ENCODE data around the gene PHACTR3.
"Not testable (repeated sequence)": the region's sequence is repeated elsewhere in the genome, so short reads cannot be mapped to it uniquely, and the experiment has no call there.

The PHACTR3 gene

DNA sequence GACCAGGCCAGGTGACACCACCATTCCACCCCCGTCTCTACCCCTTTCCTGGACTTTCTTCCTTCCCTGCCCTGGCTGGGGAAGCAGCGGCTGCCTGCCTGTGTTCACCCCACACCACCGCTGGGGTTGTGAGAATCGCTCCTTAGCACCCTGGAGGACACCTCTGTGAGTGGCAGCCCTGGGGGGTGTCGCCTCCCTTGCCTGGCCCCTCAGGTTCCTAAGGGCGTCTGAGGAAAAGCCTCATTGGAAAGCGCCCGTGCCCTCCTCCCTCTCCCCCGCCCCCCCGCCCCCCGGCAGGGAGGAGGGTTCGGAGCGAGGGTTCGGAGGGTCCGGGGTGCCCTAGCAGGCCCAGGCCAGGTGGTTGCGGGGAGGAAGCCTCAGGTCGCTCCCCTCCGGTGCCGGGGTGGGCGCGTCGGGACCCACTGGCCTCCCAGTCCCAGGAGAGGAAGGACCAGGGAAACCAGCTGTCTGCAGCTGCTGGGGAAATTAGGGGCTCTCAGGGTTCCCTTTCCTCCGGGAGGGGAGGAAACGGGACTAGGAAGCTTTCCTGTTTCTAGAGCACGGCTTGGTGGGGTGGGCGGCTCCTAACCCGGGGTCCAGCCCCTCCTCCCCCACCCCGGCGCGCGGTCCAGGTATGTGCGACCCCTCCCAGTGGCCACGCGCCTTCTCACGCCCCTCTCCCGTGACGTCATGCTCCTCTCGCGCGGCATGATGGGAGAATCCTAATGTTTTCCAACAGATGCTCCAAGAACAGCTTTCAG lies at the start of gene PHACTR3:
PHACTR3 (plus strand) TSS at position 760 of the 761 bp plus-strand sequence. CDS start 475 bp downstream, outside the sequence.
- no peak for FAIRE-seq

DNA sequence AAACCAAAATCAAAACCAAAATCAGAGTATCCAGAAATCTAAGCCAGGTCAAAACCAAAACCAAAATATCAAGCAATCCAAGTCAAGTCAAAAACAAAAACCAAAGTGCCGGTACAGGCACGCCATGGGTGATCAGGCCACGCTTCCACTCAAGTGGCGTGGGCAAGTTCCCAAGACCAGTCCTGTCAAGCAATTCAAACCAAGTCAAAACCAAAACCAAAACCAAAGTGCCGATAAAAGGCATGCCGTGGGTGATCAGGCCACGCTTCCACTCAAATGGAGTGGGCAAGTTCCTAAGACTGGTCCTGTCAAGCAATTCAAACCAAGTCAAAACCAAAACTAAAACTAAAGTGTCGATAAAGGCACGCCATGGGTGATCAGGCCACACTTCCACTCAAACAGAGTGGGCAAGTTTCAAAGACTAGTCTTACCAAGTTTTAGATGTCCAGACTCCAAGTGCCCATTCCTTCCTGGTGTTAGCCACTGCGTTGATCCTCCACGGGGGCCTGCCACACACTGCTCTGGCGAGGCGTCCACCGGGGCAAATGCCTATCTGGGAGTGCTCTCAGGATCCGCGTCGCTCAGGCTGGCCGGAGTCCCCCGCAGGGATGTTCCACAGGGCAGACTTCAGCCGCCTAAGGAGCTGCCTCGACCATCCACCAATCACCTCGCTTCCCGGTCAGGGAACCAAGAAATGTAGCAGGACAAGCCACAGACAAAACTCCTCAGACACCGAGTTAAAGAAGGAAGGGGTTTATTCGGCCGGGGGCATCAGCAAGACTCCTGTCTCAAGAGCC lies 46.4 kb upstream of the PHACTR3 start:
- not testable (repeated sequence) for FAIRE-seq

GRCh38 chr20:59559024-59559817 lies 45.1 kb upstream of the PHACTR3 start:
- no peak for FAIRE-seq

GRCh38 chr20:59559863-59560262 lies 44.5 kb upstream of the PHACTR3 start:
- no peak for FAIRE-seq

DNA sequence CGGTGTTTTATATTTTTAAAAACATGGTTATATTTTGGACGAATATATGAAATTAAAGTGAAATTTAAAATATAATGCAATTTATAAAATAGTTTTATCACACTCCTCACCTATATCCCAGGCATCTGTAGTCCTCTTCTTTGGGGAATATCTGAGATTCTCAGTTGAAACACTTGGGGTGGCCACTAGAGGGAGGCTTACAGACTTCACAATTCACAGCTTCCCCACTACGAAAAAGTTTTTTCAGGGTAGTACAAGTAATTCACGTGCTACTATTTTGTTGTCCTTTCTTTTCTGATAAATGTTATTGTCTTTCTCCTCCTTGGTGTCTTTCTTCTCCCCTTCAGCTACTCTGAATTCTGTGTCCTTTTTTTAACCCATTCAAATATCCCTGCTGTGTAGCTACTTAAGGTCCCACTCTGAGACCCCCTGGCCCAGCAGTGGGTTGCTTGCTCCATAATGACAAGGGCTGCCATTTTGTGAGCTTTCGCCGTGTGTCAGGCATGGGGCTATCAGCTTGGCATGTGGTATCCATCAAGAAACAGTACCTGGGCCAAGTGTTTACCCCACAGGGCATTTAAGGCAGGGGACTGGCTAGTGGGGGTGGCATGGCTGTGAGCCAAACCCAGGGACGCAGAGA lies 43.6 kb upstream of the PHACTR3 start:
- peak; percentile 78 for FAIRE-seq

- FAIRE-seq, result no peak
These were observed 43.1 kb upstream of the PHACTR3 start for GRCh38 chr20:59561228-59561605.

DNA sequence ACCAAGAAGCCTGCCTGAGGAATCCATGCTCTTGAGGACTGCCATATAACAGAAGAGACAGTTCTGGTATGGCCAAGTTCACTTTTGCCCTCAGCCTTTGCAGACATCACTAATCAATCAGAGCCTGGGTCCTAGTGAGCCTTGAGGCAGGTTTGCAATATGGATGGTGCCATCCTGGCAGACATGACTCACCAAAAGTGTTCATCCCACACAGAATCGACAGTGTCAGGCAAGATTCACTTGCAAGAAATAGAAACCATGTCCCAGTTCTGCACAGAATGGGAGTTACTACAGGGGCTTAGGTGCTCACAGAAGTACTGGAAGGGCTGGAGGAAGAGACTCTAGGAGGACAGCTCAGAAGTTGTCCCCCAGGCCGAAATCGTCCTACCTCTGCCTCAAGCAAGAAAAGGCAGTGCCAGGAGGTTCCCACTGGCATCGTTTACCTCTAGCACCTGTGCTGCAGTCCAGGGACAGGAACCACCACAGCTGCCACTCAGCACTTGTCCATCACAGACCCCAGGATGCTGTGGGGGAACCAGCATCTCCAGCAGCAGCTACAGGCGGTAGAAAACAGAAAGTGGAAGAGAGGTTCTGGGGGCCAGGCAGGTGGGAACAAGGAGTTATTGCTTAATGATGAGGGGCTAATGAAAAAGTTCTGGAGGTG lies 42.6 kb upstream of the PHACTR3 start:
- no peak for FAIRE-seq

DNA sequence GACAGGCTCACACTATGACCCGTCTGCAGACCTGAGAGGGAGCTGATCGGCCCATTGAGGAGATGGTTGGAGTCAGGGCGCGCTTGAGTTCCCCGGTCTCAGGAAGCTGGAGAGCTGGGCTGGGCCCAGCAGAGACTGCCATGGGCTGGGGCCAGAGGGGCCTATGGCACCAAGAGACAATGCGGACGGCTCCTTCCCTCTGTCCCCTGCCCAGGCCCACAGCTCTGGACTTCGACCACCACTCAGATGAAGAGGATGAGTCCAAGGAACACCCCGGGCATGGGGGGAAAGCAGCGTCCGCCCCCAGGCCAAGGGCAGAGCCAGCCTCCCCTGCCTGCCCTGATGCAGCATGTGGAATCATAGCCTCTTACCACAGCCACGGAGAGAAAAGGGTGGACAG lies 40.2 kb upstream of the PHACTR3 start:
- FAIRE-seq, result no peak

DNA sequence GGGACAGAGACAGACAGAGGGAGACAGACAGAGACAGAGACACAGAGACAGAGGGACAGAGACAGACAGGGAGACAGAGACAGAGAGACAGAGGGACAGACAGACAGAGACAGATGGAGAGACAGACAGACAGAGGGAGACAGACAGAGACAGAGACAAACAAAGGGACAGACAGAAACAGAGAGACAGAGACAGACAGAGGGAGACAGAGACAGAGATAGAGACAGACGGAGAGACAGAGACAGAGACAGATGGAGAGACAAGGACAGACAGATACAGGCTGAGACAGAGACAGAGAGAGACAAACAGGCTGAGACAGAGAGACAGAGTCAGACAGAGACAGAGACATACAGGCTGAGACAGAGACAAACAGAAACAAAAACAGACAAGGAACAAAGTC lies 39.4 kb upstream of the PHACTR3 start:
- FAIRE-seq, result no peak

GRCh38 chr20:59565768-59566461 lies 38.4 kb upstream of the PHACTR3 start:
- FAIRE-seq, result no peak

GRCh38 chr20:59566631-59567524 lies 37.5 kb upstream of the PHACTR3 start:
- no peak for FAIRE-seq

DNA sequence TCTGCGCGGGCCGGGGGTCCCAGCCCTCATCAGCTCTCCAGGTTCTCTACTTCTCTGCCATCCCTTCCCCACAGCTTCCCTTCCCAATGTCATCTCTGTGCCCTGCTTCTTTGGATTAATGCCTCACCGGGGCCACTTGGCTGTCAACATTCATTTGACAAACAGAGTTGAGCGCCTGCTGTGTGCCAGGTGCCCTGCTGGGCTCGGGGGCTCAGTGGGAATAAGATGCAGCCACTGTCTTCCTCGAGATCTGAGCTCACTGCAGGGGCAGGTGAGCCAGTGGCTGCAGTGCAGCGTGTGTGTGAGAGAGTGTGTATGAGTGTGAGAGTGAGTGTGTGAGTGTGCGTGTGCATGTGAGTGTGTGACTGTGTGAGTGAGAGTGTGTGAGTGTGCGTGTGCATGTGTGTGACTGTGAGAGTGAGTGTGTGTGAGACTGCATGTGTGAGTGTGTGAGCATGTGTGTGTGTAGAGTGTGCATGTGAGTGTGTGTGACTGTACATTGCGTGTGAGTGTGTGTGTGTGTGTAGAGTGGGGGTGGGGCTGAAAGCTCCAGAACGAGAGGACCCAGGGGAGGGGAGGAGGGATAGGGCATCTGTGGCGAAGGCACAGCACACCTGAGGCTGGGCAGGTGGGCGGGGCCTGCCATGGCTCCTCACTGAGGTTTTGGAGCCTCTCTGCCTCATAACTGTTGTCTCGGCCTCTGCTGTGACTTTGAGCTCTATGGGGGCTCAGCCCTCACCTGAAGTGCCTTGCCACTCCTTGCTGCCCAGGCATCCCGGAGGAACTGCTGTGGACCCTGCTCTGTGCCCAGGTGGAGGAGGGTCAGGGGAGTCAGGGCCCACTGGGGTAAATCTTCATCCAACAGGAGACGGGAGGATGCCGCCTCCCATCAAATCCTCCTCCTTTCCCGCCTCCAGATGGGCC lies 36.5 kb upstream of the PHACTR3 start:
- FAIRE-seq, result no peak

- no peak for FAIRE-seq
These were observed 35.8 kb upstream of the PHACTR3 start for GRCh38 chr20:59568509-59569024.

DNA sequence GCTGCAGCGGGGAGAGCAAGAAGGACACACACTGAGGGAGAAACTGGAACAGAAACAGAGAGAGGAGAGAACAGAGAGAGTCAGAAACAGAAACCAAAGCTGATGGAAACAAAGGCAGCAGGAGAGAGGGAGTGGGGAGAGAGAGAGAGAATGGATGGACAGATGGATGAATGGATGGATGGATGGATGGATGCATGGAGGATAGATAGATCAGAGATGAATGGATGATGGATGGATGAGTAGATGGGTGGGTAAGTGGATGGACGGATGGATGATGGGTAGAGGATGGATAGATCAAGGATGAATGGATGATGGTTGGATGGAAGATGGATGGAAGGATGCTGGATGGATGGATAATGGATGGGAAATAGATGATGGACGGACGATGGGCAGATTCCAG lies 35.0 kb upstream of the PHACTR3 start:
- FAIRE-seq, result no peak

DNA sequence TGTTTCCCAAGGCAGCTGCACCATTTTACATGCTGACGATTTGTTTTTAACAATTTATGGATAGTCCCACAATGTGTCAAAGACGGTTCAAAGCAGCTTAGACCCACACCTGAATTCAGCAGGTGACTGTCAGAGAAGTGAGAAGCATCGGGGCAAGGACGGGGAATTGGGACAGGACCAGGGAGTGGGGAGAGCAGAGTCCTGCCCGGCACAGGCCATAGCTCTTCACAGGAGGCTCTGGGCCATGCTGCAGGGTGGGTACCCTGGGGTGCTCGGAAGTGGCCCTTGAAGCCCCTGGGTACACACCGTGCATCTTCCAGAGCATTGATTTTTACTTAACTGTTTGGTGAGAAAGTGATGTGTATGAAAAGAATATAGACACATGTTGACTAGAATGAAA lies 33.2 kb upstream of the PHACTR3 start:
- no peak for FAIRE-seq

DNA sequence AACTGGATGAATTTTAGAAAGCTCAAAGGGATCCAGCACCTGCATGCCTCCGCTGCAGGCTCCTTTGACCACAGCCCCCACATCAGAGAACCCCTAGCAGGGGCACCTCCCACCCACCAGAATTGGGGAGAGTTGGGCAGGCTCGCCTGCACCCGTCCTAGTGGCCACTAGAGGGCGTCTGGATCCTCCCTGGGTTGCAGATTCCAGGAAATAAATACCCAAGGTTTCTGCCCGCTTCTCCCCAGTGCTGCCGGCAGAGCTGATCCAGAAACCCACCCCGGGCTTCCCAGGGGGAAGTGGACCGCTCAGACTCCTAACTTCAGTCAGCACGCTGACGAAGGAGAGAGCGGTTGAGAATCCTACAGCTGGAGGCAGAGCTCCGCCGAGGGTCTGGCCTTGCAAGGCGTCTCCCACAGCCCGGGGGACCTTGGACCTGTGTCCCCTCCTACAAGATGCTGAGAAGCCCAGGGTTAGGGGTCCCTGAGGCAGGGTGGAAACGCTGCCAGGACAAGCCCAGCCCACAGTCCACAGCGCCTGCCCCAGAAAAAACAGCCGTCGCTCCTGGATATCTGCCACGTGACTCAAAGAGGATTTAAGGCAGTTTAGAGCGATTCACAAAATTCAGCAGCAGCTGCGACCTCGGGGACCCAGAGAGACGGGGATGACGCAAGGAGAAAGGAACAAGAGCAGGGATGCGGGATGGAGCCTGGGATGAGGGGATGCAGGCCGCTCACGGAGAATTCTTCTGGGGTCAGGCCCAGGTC lies 32.6 kb upstream of the PHACTR3 start:
- no peak for FAIRE-seq

DNA sequence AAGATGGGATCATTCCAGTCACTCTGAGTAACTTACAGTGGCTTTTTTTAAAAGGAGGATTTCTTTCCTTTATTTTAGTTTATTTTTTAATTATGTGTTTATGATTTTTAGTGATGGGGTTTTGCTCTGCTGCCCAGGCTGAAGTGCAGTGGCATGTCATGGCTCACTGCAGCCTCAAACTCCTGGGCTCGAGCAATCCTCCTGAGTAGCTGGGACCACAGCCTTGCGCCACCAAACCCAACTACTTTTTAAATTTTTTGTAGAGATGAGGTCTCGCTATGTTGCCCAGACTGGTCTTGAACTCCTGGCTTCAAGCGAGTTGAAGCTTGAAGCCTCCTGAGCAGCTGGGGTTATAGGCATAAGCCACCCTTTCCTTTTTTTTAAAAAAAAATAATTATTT lies 31.8 kb upstream of the PHACTR3 start:
- FAIRE-seq, result no peak

DNA sequence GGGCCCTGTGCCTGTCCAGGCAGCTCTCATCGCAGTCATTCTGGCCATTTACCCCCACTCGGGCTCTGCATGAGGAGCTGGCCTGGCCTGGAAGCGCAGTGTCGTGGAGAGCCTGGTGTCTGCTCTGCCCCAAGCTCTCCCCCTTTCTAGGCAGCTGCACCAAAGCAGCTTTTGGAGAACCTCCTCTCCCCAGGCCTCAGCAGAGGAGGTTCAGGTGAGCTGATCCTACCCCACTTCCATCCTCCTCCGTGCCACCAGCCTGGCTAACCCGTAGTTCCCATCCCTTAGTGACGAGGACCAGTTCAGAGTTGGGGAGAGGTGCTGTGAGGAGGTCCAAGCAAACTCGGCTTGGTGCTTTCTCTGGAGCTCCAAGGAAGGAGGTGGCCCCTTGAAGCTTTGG lies 30.5 kb upstream of the PHACTR3 start:
- no peak for FAIRE-seq

All from A204.1 (cell line).